ENCODE data around the gene MAP2K4. TPM values are rescaled to one million over a fixed set of nuclear protein-coding genes. Genes with fewer than 3 reads are reported as not detected.

MAP2K4 gene
- total RNA-seq, 1 experiment from 2014 or later = 46.1 TPM

DNA sequence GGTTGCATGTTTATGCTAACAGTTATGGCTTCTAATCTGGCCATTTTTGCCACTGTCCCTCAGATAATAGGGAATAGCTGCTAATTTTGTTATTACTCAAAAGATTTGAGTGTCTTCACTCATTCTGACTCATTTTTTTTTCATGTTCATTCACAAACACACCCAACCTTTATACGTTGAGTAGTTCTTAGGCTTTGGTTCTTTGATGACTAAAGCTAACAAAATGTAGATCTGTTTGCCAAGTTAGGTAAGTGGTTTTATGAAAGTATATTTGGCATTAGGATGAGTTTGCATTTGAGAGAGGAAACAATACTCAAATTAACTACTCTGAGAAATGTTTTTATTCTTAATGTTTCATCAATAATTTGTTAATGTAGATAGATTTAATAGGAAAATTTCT is 3.6 kb downstream of the MAP2K4 start:
- Histone ChIP-seq H2BK5ac (ENCODE audit: insufficient read length, low read length) (no peak overlapping the region), H3K27me3 (ENCODE audit: insufficient read depth, low read length) (no peaks in the 10 kb centered on the region), H4K91ac (ENCODE audit: insufficient read length, low read depth, low read length) (no peak overlapping the region), H3K18ac (ENCODE audit: insufficient read length, low read depth, low read length) (no peak overlapping the region), H2AK5ac (ENCODE audit: insufficient read length, low read length) (no peak overlapping the region), H2AFZ (ENCODE audit: low read length) (no peak overlapping the region), H3K23ac (ENCODE audit: insufficient read length, low read depth, low read length) (no peak overlapping the region), H2BK12ac (ENCODE audit: insufficient read length, low read depth, low read length) (no peak overlapping the region), H3K9ac (ENCODE audit: extremely low read depth, insufficient read length, low read length) (no peak overlapping the region), H4K5ac (ENCODE audit: insufficient read length, low read depth, low read length) (no peak overlapping the region), H3K56ac (ENCODE audit: insufficient read length, low read depth, low read length) (no peak overlapping the region), H3K4ac (ENCODE audit: low read depth, low read length) (no peak overlapping the region), H3K27ac (ENCODE audit: insufficient read length, low read depth, low read length) (no peak overlapping the region), H3K79me2 (ENCODE audit: insufficient read depth, low read length) (peaks cover 21% of the 10 kb centered on the region; the same call in 1 of the 2 replicates), H2BK15ac (ENCODE audit: low read depth, low read length) (no peak overlapping the region), H3K23me2 (ENCODE audit: insufficient read length, low read depth, low read length, poor library complexity, severe bottlenecking) (peaks cover 3% of the 10 kb centered on the region), H3T11ph (ENCODE audit: low read length) (no peak overlapping the region), H3K14ac (ENCODE audit: insufficient read depth, low read length) (no peak overlapping the region), H4K8ac (replicated peaks; ENCODE audit: insufficient read length, low read depth, low read length) (no peak overlapping the region), H3K79me1 (ENCODE audit: insufficient read depth, low read depth, low read length, poor library complexity, severe bottlenecking) (peaks cover 12% of the 10 kb centered on the region), H2BK120ac (ENCODE audit: low read depth, low read length, poor library complexity, severe bottlenecking) (no peak overlapping the region), H3K4me1 (ENCODE audit: insufficient read depth, low read length) (no peaks in the 10 kb centered on the region), H3K4me2 (ENCODE audit: insufficient read depth, insufficient read length, low read length) (no peak overlapping the region), H2BK20ac (ENCODE audit: low read depth, low read length, poor library complexity, severe bottlenecking) (no peak overlapping the region), H4K20me1 (ENCODE audit: control insufficient read depth, insufficient read depth, insufficient read length) (no peaks in the 10 kb centered on the region), H3K9me3 (ENCODE audit: control insufficient read depth, low read depth, low read length) (no peaks in the 10 kb centered on the region)
- Mint-ChIP-seq H3K9me3 (no peaks in the 10 kb centered on the region), H3K36me3 (ENCODE audit: insufficient read depth in 1 of 3, low read depth in 3 of 3) (no peaks in the 10 kb centered on the region), H3K4me3 (no peak overlapping the region), H3K27ac (no peak overlapping the region), H3K4me1 (peaks cover 55 to 59% of the 10 kb centered on the region in 2 experiments), H3K27me3 (ENCODE audit: low read depth) (peaks cover 11% of the 10 kb centered on the region)
- no peak for DNase-seq
- TF ChIP-seq, protein P1, sequence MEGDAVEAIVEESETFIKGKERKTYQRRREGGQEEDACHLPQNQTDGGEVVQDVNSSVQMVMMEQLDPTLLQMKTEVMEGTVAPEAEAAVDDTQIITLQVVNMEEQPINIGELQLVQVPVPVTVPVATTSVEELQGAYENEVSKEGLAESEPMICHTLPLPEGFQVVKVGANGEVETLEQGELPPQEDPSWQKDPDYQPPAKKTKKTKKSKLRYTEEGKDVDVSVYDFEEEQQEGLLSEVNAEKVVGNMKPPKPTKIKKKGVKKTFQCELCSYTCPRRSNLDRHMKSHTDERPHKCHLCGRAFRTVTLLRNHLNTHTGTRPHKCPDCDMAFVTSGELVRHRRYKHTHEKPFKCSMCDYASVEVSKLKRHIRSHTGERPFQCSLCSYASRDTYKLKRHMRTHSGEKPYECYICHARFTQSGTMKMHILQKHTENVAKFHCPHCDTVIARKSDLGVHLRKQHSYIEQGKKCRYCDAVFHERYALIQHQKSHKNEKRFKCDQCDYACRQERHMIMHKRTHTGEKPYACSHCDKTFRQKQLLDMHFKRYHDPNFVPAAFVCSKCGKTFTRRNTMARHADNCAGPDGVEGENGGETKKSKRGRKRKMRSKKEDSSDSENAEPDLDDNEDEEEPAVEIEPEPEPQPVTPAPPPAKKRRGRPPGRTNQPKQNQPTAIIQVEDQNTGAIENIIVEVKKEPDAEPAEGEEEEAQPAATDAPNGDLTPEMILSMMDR (conservative IDR thresholded peaks at IDR 0.05) = no peak
- WGBS (ENCODE audit: extremely low coverage, insufficient read length, low lambda C conversion rate) = no CpG with 5 or more reads among the region's 1 CpG

Measured in H9 (cell line).